ENCODE results near the gene SLC37A1. TPM values are rescaled to one million over a fixed set of nuclear protein-coding genes. Genes with fewer than 3 reads are reported as not detected.
A peak's percentile ranks its signal among the peaks of the same experiment; 100 is the strongest.
"Not testable (repeated sequence)": the region's sequence is repeated elsewhere in the genome, so short reads cannot be mapped to it uniquely, and the experiment has no call there.

SLC37A1 gene
- total RNA-seq, 2 experiments from 2014 or later = 18.9 to 19.2 TPM

DNA sequence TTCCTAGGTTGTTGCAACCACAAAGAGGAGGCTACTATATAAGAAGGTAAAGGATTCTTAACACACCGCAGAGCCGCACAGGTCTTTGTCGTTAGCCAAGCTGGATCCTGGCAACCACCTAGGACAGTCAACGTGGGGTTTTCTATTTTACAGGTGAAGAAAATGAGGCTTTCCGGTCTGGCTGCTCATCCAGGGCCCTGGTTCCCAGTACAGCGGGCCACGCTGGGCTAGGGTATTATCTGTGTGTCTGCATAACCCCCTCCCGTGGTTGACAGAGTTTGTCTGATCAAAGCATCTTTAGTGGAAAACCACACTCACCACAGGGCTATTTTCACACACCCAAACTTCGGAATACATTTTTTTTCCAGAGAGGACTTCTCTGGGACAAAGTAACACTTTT lies 100.7 kb downstream of the SLC37A1 start:
- Mint-ChIP-seq H3K27ac (peak overlapping the region; percentile 65), H3K27me3 (ENCODE audit: low read depth) (peaks cover 21% of the 10 kb centered on the region), H3K36me3 (ENCODE audit: low read depth) (no peaks in the 10 kb centered on the region), H3K9me3 (ENCODE audit: insufficient read depth) (peaks cover 10% of the 10 kb centered on the region), H3K4me3 (no peak overlapping the region), H3K4me1 (ENCODE audit: low read depth) (peaks cover 4% of the 10 kb centered on the region)
- ChIA-PET CTCF (interaction anchor here (1.2 kb wide), 1 partner anchor 20 kb away, joined by 5 read pairs; no protein-coding TSS in a partner anchor), POLR2A (interaction anchor here (1.2 kb wide), 1 partner anchor 11 kb away, joined by 3 read pairs; no protein-coding TSS in a partner anchor)
- ATAC-seq (peak; percentile 65), DNase-seq (peak; percentile 66)

DNA sequence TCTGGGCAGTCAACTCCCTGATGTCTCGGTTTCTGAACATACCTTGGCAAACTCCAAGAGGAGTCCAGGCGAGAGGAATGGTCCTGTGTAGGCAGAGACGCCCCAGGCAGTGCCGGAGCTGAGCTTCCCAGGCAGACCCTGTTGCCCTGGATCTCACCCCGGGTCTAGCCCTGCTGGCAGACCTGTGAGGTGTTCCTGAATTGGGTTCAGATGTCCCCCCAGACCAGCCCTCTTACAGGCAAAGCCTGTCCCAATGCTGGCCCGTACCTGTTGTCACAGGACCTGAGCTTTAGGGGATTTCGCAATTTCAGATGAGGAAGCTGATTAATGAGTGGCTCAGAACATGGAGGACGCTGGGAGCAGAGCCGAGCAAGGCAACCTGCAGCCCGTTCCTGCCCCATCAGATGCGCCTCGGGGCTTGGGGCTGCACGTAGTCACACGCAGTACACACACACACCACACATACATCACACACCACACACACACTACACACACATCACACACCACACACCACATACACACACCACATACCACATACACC lies 101.2 kb downstream of the SLC37A1 start:
- Mint-ChIP-seq H3K27ac (no peak overlapping the region), H3K9me3 (ENCODE audit: insufficient read depth) (peaks cover 9% of the 10 kb centered on the region), H3K4me1 (ENCODE audit: low read depth) (peaks cover 1% of the 10 kb centered on the region), H3K27me3 (ENCODE audit: low read depth) (peaks cover 21% of the 10 kb centered on the region), H3K4me3 (no peak overlapping the region), H3K36me3 (ENCODE audit: low read depth) (no peaks in the 10 kb centered on the region)
- ATAC-seq (peak; percentile 77), DNase-seq (peak; percentile 74)
- ChIA-PET CTCF (interaction anchor here (1.2 kb wide), 1 partner anchor 21 kb away, joined by 5 read pairs; no protein-coding TSS in a partner anchor), POLR2A (interaction anchor here (1.2 kb wide), 1 partner anchor 11 kb away, joined by 3 read pairs; no protein-coding TSS in a partner anchor)

DNA sequence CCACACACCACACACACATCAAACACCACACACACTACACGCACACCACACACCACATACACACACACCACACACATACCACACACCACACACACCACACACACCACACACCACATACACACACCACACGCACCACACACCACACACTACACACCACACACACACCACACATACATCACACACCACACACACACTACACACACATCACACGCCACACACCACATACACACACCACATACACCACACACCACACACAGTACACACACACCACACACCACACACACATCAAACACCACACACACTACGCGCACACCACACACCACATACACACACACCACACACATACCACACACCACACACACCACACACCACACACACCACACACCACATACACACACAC lies 101.7 kb downstream of the SLC37A1 start:
- POLR2A ChIA-PET = interaction anchor here (1.2 kb wide), 1 partner anchor 10 kb away, joined by 3 read pairs; no protein-coding TSS in a partner anchor
- H3K27ac Mint-ChIP-seq = not testable (repeated sequence)

DNA sequence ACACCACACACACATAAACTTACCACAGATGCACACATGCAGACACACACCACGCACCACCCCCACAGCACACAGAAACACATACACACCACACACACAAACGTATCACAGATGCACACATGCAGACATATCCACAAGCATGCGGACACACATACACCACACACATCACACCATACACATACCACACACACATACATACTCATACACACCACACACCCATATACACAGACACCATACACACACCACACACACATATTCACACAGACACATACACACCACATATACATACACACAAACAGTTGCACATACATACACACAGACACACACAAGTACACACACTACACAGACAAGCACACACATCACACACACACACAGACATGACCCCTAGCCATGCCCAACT lies 102.3 kb downstream of the SLC37A1 start:
- no peaks in the 10 kb centered on the region for H3K36me3 Mint-ChIP-seq (ENCODE audit: low read depth)
- no peak overlapping the region for H3K4me3 Mint-ChIP-seq
- CTCF ChIA-PET = interaction anchor here (1.0 kb wide), 1 partner anchor 22 kb away, joined by 4 read pairs; no protein-coding TSS in a partner anchor
- peaks cover 22% of the 10 kb centered on the region for H3K27me3 Mint-ChIP-seq (ENCODE audit: low read depth)
- no peak for DNase-seq
- H3K9me3 Mint-ChIP-seq (ENCODE audit: insufficient read depth) = peaks cover 6% of the 10 kb centered on the region
- H3K4me1 Mint-ChIP-seq (ENCODE audit: low read depth) = no peaks in the 10 kb centered on the region
- POLR2A ChIA-PET = no interaction called here
- H3K27ac Mint-ChIP-seq = no peak overlapping the region
- ATAC-seq = no peak

More for the DNA sequence above, 101.7 kb downstream of the SLC37A1 start:
- not testable (repeated sequence) for ATAC-seq; H3K4me1 Mint-ChIP-seq (ENCODE audit: low read depth); H3K4me3 Mint-ChIP-seq; H3K9me3 Mint-ChIP-seq (ENCODE audit: insufficient read depth); DNase-seq; H3K36me3 Mint-ChIP-seq (ENCODE audit: low read depth)
- CTCF ChIA-PET = interaction anchor here (1.2 kb wide), 1 partner anchor 21 kb away, joined by 5 read pairs; no protein-coding TSS in a partner anchor
- peaks cover 21% of the 10 kb centered on the region for H3K27me3 Mint-ChIP-seq (ENCODE audit: low read depth)

DNA sequence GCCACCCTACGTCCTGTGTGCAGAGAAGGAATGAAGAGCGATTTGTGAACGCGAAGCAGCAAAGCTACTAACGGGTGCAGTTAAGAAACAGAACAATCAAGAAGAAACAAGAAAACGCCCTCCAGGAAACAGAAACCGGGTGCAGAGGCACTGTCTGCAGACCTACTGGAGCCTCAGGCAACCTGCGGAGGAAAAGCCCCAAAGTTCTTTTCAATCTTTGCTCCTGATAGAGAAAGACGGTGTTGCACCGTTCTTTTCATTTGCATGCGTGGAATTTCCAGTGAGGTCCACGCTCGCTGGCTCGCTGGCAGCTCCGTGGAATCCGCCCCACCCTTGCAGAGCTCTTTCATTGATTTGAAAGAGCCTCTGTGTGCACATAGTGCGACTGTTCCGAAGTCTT lies 102.8 kb downstream of the SLC37A1 start:
- Mint-ChIP-seq H3K4me1 (ENCODE audit: low read depth) (no peaks in the 10 kb centered on the region), H3K4me3 (no peak overlapping the region), H3K27me3 (ENCODE audit: low read depth) (peaks cover 28% of the 10 kb centered on the region), H3K9me3 (ENCODE audit: insufficient read depth) (peaks cover 6% of the 10 kb centered on the region), H3K27ac (no peak overlapping the region), H3K36me3 (ENCODE audit: low read depth) (no peaks in the 10 kb centered on the region)
- ChIA-PET POLR2A (no interaction called here), CTCF (interaction anchor here (1.0 kb wide), 1 partner anchor 23 kb away, joined by 4 read pairs; no protein-coding TSS in a partner anchor)
- ATAC-seq (peak; percentile 16), DNase-seq (peak; percentile 63)

DNA sequence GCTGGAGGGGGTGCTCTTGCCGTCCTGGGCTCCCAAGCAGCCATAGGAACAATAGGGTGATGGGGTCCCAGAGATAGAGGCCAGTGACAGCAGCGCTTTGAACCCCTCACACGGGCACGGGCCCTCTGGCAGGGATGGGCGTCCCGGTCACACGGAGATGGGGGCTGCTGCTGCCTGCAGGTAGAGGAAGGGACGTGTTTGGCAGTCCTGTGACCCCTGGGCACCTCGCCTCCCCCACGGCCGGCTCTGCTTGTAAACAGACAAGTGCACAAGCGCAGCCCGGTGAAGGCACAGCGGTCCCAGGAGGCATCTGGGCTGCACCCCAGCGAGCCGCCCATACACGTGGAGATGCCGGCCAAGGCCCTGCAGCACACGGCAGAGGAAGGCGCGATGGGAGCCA lies 103.3 kb downstream of the SLC37A1 start:
- ATAC-seq (no peak), DNase-seq (no peak)
- Mint-ChIP-seq H3K27ac (no peak overlapping the region), H3K27me3 (ENCODE audit: low read depth) (peaks cover 31% of the 10 kb centered on the region), H3K4me3 (no peak overlapping the region), H3K36me3 (ENCODE audit: low read depth) (no peaks in the 10 kb centered on the region), H3K4me1 (ENCODE audit: low read depth) (no peaks in the 10 kb centered on the region), H3K9me3 (ENCODE audit: insufficient read depth) (peaks cover 6% of the 10 kb centered on the region)
- ChIA-PET CTCF (interaction anchor here (1.0 kb wide), 1 partner anchor 23 kb away, joined by 4 read pairs; no protein-coding TSS in a partner anchor), POLR2A (no interaction called here)

DNA sequence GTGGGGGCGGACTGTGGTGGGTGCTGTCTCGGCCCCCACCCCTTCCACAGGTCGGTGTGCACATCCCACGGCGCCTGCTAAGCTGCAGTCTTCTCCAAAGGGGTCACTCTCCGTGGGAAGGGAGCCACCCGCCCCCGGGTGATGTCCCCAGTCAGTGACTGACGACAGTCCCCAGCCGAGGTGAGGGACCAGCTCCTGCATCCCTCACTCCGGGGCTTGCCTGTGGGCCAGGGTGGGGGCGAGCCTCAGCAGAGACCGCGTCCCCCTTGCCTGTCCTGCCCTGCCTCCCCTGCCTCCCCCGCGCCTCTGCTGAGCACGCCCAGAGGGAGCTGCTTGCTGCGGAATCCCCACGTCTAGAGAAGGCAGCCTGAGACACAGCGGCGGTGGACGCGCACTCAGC lies 103.8 kb downstream of the SLC37A1 start:
- DNase-seq = no peak
- peaks cover 3% of the 10 kb centered on the region for H3K9me3 Mint-ChIP-seq (ENCODE audit: insufficient read depth)
- H3K4me3 Mint-ChIP-seq = no peak overlapping the region
- POLR2A ChIA-PET = no interaction called here
- no peaks in the 10 kb centered on the region for H3K36me3 Mint-ChIP-seq (ENCODE audit: low read depth)
- H3K4me1 Mint-ChIP-seq (ENCODE audit: low read depth) = no peaks in the 10 kb centered on the region
- peaks cover 34% of the 10 kb centered on the region for H3K27me3 Mint-ChIP-seq (ENCODE audit: low read depth)
- ATAC-seq = no peak
- CTCF ChIA-PET = no interaction called here
- no peak overlapping the region for H3K27ac Mint-ChIP-seq

DNA sequence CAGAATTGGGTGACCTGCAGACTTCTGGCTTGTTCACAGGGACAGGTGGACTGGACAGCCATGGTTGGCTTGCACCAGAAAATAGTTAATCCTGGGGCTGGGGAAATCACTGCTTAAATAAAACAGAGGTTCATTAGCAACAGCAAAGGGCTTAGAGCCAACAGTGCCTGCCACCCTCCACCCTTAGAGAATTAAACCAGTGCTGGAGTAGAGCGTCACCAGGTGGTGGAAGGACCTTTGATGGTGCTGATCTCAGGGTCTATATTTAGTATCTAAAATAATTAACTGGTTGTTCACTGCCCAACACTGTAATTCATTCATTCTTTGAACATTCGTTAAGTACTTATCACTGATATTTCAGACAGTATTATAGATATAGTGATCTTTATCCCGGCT lies 105.1 kb downstream of the SLC37A1 start:
- Mint-ChIP-seq H3K27me3 (ENCODE audit: low read depth) (peaks cover 30% of the 10 kb centered on the region), H3K27ac (no peak overlapping the region), H3K9me3 (ENCODE audit: insufficient read depth) (no peaks in the 10 kb centered on the region), H3K4me3 (no peak overlapping the region), H3K4me1 (ENCODE audit: low read depth) (no peaks in the 10 kb centered on the region), H3K36me3 (ENCODE audit: low read depth) (no peaks in the 10 kb centered on the region)
- no peak for DNase-seq
- ChIA-PET POLR2A (no interaction called here), CTCF (interaction anchor here (0.6 kb wide), 1 partner anchor 213 kb away, joined by 3 read pairs; no protein-coding TSS in a partner anchor)
- no peak for ATAC-seq

DNA sequence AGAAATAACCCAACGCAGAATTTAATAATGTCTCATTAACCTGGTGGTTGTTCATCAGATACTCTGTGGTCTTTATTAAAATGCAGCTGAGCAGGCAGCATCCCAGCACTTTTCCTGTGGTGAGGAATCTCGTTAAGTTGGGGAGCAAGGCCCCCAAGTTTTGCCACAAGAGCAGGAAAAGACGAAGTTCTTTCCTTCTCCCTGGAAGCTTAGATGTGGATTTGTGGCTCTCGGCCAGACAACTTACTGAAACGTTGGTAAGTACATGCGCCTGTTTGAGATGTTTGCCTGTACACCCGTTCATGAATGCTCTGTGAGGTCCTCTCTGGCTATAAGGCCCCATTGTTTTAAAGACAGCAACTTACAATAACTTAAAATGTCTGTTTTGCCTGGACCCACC lies 105.5 kb downstream of the SLC37A1 start:
- POLR2A ChIA-PET = no interaction called here
- no peaks in the 10 kb centered on the region for H3K36me3 Mint-ChIP-seq (ENCODE audit: low read depth)
- ATAC-seq (no peak), DNase-seq (no peak)
- peaks cover 34% of the 10 kb centered on the region for H3K27me3 Mint-ChIP-seq (ENCODE audit: low read depth)
- no peaks in the 10 kb centered on the region for H3K4me1 Mint-ChIP-seq (ENCODE audit: low read depth)
- CTCF ChIA-PET = interaction anchor here (0.6 kb wide), 1 partner anchor 213 kb away, joined by 3 read pairs; no protein-coding TSS in a partner anchor
- no peak overlapping the region for H3K4me3 Mint-ChIP-seq
- no peak overlapping the region for H3K27ac Mint-ChIP-seq
- H3K9me3 Mint-ChIP-seq (ENCODE audit: insufficient read depth) = no peaks in the 10 kb centered on the region

DNA sequence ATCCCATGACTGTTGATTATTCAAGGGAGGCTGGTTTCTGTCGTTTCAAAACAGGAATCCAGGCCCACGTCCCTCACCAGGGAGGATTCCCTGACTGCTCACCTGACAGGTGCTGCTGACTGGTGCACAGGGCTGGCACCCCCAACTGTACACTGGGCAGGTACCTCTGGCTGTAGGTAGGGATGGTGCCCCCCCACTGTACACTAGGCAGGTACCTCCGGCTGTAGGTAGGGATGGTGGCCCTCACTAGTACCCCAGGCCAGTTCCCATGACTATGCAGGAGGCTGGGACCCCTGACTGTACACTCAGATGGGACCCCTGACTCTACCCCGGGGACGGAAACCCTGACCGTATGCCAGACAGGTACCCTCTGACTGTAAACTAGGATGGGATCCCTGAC lies 106.2 kb downstream of the SLC37A1 start:
- ChIA-PET CTCF (no interaction called here), POLR2A (no interaction called here)
- DNase-seq = no peak
- H3K4me1 Mint-ChIP-seq (ENCODE audit: low read depth) = no peaks in the 10 kb centered on the region
- no peak for ATAC-seq
- peaks cover 41% of the 10 kb centered on the region for H3K27me3 Mint-ChIP-seq (ENCODE audit: low read depth)
- no peaks in the 10 kb centered on the region for H3K36me3 Mint-ChIP-seq (ENCODE audit: low read depth)
- H3K4me3 Mint-ChIP-seq = no peak overlapping the region
- H3K9me3 Mint-ChIP-seq (ENCODE audit: insufficient read depth) = no peaks in the 10 kb centered on the region
- no peak overlapping the region for H3K27ac Mint-ChIP-seq

DNA sequence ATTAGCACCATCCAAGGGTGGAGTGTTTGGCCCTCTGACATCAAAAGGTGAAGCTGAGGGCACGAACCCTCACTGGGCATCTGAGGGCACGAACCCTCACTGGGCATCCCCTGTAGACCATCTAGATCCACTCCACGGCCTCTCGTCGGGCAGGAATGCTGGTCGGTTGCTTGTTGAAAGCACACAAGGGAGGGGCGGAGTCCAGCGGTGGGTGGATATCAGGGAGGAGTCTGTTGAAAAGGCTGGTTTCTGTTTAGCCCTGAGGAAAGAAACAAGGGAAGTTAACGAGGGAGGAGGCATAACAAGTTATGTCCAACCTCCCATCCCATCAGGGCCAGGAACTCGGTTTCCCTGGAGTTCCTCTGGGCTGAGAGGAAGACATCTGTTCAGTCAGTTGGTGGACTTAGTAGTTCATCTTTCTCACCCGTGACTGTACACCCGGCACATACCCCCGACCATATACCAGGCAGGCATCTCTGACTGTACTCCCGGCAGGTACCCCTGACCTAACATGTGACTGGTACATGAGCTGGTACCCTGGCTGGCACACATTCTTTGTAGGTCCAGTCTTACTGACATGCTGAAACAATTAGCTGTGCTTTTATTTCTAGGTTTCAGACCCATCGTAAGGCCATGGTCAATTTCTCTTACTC lies 107.6 kb downstream of the SLC37A1 start:
- Mint-ChIP-seq H3K4me3 (no peak overlapping the region), H3K9me3 (ENCODE audit: insufficient read depth) (no peaks in the 10 kb centered on the region), H3K27me3 (ENCODE audit: low read depth) (peaks cover 45% of the 10 kb centered on the region), H3K27ac (no peak overlapping the region), H3K4me1 (ENCODE audit: low read depth) (no peaks in the 10 kb centered on the region), H3K36me3 (ENCODE audit: low read depth) (no peaks in the 10 kb centered on the region)
- DNase-seq (no peak), ATAC-seq (no peak)
- ChIA-PET POLR2A (no interaction called here), CTCF (no interaction called here)

DNA sequence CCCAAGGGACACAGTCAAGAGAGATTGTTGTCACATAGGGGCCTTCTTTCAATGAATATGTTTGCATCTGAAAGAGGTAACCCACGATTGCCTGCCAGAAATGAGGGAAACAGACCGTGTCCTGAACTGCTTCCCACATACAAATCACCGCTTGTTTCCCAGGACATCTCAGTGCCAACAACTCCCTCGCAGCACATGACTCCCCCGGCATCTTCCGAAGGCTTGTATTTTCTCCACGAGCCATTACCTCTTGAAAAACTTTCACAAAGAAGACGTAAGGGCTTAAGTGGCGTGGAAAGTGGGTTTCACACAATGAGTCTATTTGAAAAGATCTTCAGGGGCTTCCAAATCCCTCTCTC lies 108.1 kb downstream of the SLC37A1 start:
- Mint-ChIP-seq H3K4me3 (no peak overlapping the region), H3K9me3 (ENCODE audit: insufficient read depth) (no peaks in the 10 kb centered on the region), H3K27me3 (ENCODE audit: low read depth) (peaks cover 49% of the 10 kb centered on the region), H3K4me1 (ENCODE audit: low read depth) (no peaks in the 10 kb centered on the region), H3K27ac (no peak overlapping the region), H3K36me3 (ENCODE audit: low read depth) (no peaks in the 10 kb centered on the region)
- ATAC-seq = no peak
- ChIA-PET CTCF (interaction anchor here (1.2 kb wide), 1 partner anchor 29 kb away, joined by 3 read pairs; no protein-coding TSS in a partner anchor), POLR2A (no interaction called here)
- no peak for DNase-seq

Data from activated CD8-positive, alpha-beta T cell treated with anti-CD3 and anti-CD28 coated beads, Interleukin-2, amount 10 ng/mL, durations not matched to agents 7 days and 5 days (primary cell).